ENCODE data around the gene CD6. TPM values are rescaled to one million over a fixed set of nuclear protein-coding genes. Genes with fewer than 3 reads are reported as not detected.

Gene CD6
- total RNA-seq, 1 experiment from 2014 or later: 1.4 TPM

DNA sequence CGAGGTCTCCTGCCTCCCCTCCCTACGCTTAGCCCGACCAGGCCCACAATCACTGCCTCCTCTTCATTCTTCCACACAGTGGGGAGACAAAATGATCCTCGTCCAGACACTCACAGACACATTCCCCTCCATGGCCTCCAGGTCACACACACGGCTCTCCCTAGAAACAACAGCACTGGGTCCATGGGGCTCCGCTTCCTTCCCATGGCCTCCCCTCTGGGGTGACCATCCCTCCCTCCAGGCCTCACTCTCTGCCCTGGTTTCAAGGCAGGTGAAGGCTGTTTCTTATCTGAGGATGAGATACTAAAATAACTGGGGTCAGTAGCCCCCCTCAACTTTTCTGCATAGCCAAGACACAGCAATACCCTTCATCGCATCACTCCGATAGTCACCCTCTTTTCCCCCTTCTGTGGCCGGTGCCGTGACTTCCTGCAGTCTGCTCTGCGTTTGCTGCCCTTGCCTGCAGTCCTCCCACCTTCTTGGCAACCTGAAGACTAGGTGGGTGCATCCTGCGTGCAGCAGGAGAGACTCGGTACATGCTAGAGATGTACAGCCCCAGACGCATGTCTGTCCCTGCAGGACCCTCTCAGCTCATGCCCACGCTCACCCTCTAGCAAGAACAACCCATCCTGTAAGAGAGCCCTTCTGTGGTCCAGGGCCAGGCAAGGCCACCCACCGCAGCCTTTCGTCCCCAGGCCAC, 55.8 kb downstream of the CD6 start:
- H3K27ac ChIP-seq (ENCODE audit: low read depth, low read length): no peak overlapping the region
- ATAC-seq: no peak

More for the DNA sequence above, 55.8 kb downstream of the CD6 start:
- Histone ChIP-seq H3K4me2 (ENCODE audit: low read length) (no peak overlapping the region), H4K20me1 (ENCODE audit: insufficient read depth) (no peaks in the 10 kb centered on the region), H3K9ac (ENCODE audit: low read length) (no peak overlapping the region), H3K4me3 (replicated peaks in 1 of 2; ENCODE audit: low read depth in 1 of 2, low read length in 2 of 2) (no peak overlapping the region), H3K4me1 (ENCODE audit: control insufficient read depth in 1 of 2, insufficient read depth in 2 of 2, low read length in 2 of 2) (peaks cover 0 to 4% of the 10 kb centered on the region in 2 experiments; a peak in 2 of 4 replicates), H3K9me3 (ENCODE audit: control insufficient read depth in 1 of 2, insufficient read depth in 1 of 2, low read depth in 1 of 2, low read length in 2 of 2) (no peaks in the 10 kb centered on the region), H3K27me3 (ENCODE audit: insufficient read depth, low read length) (no peaks in the 10 kb centered on the region), H3K79me2 (ENCODE audit: insufficient read depth, low read length) (no peaks in the 10 kb centered on the region), H3K36me3 (ENCODE audit: control insufficient read depth in 1 of 2, insufficient read depth in 2 of 2, low read length in 2 of 2) (no peaks in the 10 kb centered on the region), H3K9me2 (ENCODE audit: insufficient read depth) (no peaks in the 10 kb centered on the region), H2AFZ (ENCODE audit: low read depth, low read length, poor library complexity, severe bottlenecking) (no peak overlapping the region)
- TF ChIP-seq CEBPB (IDR thresholded peaks at IDR 0.05; ENCODE audit: low read depth) (no peak), RAD21 (IDR thresholded peaks at IDR 0.05; ENCODE audit: low read depth) (no peak), POLR2AphosphoS5 (IDR thresholded peaks at IDR 0.05; ENCODE audit: low read depth, low read length) (no peak), CBX3 (IDR thresholded peaks at IDR 0.05; ENCODE audit: low read depth) (no peak), YY1 (IDR thresholded peaks at IDR 0.05; ENCODE audit: extremely low read depth, insufficient replicate concordance, low read depth, low read length) (no peak), TCF7L2 (IDR thresholded peaks at IDR 0.05; ENCODE audit: borderline replicate concordance, extremely low read depth, insufficient read depth, insufficient read length) (no peak), POLR2A (IDR thresholded peaks at IDR 0.05; ENCODE audit: borderline replicate concordance, extremely low read depth, insufficient read depth, insufficient read length) (no peak), FOSL1 (IDR thresholded peaks at IDR 0.05; ENCODE audit: low read depth) (no peak), EGR1 (IDR thresholded peaks at IDR 0.05; ENCODE audit: low read depth) (no peak), SIN3A (IDR thresholded peaks at IDR 0.05; ENCODE audit: low read depth) (no peak), ELF1 (IDR thresholded peaks at IDR 0.05; ENCODE audit: borderline replicate concordance, low read depth) (no peak), SRF (IDR thresholded peaks at IDR 0.05; ENCODE audit: low read depth) (no peak), EZH2phosphoT487 (IDR thresholded peaks at IDR 0.05; ENCODE audit: borderline replicate concordance) (no peak), SP1 (IDR thresholded peaks at IDR 0.05; ENCODE audit: low read depth) (no peak)
- TF ChIP-seq, protein P1, sequence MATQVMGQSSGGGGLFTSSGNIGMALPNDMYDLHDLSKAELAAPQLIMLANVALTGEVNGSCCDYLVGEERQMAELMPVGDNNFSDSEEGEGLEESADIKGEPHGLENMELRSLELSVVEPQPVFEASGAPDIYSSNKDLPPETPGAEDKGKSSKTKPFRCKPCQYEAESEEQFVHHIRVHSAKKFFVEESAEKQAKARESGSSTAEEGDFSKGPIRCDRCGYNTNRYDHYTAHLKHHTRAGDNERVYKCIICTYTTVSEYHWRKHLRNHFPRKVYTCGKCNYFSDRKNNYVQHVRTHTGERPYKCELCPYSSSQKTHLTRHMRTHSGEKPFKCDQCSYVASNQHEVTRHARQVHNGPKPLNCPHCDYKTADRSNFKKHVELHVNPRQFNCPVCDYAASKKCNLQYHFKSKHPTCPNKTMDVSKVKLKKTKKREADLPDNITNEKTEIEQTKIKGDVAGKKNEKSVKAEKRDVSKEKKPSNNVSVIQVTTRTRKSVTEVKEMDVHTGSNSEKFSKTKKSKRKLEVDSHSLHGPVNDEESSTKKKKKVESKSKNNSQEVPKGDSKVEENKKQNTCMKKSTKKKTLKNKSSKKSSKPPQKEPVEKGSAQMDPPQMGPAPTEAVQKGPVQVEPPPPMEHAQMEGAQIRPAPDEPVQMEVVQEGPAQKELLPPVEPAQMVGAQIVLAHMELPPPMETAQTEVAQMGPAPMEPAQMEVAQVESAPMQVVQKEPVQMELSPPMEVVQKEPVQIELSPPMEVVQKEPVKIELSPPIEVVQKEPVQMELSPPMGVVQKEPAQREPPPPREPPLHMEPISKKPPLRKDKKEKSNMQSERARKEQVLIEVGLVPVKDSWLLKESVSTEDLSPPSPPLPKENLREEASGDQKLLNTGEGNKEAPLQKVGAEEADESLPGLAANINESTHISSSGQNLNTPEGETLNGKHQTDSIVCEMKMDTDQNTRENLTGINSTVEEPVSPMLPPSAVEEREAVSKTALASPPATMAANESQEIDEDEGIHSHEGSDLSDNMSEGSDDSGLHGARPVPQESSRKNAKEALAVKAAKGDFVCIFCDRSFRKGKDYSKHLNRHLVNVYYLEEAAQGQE (IDR thresholded peaks at IDR 0.05; ENCODE audit: low read depth): no peak
- TF ChIP-seq, protein P2, sequence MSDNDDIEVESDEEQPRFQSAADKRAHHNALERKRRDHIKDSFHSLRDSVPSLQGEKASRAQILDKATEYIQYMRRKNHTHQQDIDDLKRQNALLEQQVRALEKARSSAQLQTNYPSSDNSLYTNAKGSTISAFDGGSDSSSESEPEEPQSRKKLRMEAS (IDR thresholded peaks at IDR 0.05): no peak
- TF ChIP-seq, protein P3, sequence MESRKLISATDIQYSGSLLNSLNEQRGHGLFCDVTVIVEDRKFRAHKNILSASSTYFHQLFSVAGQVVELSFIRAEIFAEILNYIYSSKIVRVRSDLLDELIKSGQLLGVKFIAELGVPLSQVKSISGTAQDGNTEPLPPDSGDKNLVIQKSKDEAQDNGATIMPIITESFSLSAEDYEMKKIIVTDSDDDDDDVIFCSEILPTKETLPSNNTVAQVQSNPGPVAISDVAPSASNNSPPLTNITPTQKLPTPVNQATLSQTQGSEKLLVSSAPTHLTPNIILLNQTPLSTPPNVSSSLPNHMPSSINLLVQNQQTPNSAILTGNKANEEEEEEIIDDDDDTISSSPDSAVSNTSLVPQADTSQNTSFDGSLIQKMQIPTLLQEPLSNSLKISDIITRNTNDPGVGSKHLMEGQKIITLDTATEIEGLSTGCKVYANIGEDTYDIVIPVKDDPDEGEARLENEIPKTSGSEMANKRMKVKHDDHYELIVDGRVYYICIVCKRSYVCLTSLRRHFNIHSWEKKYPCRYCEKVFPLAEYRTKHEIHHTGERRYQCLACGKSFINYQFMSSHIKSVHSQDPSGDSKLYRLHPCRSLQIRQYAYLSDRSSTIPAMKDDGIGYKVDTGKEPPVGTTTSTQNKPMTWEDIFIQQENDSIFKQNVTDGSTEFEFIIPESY (IDR thresholded peaks at IDR 0.05; ENCODE audit: extremely low read depth, insufficient replicate concordance, low read length): no peak
- TF ChIP-seq, protein P4, sequence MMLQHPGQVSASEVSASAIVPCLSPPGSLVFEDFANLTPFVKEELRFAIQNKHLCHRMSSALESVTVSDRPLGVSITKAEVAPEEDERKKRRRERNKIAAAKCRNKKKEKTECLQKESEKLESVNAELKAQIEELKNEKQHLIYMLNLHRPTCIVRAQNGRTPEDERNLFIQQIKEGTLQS (IDR thresholded peaks at IDR 0.05): no peak
- TF ChIP-seq, protein P5, sequence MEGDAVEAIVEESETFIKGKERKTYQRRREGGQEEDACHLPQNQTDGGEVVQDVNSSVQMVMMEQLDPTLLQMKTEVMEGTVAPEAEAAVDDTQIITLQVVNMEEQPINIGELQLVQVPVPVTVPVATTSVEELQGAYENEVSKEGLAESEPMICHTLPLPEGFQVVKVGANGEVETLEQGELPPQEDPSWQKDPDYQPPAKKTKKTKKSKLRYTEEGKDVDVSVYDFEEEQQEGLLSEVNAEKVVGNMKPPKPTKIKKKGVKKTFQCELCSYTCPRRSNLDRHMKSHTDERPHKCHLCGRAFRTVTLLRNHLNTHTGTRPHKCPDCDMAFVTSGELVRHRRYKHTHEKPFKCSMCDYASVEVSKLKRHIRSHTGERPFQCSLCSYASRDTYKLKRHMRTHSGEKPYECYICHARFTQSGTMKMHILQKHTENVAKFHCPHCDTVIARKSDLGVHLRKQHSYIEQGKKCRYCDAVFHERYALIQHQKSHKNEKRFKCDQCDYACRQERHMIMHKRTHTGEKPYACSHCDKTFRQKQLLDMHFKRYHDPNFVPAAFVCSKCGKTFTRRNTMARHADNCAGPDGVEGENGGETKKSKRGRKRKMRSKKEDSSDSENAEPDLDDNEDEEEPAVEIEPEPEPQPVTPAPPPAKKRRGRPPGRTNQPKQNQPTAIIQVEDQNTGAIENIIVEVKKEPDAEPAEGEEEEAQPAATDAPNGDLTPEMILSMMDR (IDR thresholded peaks at IDR 0.05 in 2 of 3, conservative IDR thresholded peaks at IDR 0.05 in 1 of 3; ENCODE audit: borderline replicate concordance in 1 of 3, insufficient read depth in 1 of 3, low read depth in 2 of 3, low read length in 2 of 3): no peak
- BruUV-seq (replicated peaks): no TSS peak
- ChIA-PET POLR2A (no interaction called here), RAD21 (ENCODE audit: low non-redundant PET in 1 of 2, low total read pairs in 2 of 2, uncharacterized antibody in 2 of 2, unreplicated experiment in 2 of 2) (no interaction called here), CTCF (interaction anchor here (0.8 kb wide), 1 partner anchor 57 kb away, joined by 3 read pairs; no protein-coding TSS in a partner anchor)
- DNase-seq (ENCODE audit: low read depth, low spot score): no peak
- intact Hi-C loops (cut with micrococcal nuclease): no loop called here

All from HCT116 (cell line).